Raji (cell line): ENCODE results near the gene ABCC2.

Experiments used
- POLR2A ChIP-seq: IDR thresholded peaks from 2 replicates; pipeline ENCODE4 v1.6.1; 2011; ENCODE audit warnings: low read depth, low read length, control low read depth; ENCODE audit not compliant: insufficient read depth

The ABCC2 gene

GRCh38 chr10:99832439-99832838 is 50.0 kb downstream of the ABCC2 start:
- TF ChIP-seq POLR2A, result no peak

DNA sequence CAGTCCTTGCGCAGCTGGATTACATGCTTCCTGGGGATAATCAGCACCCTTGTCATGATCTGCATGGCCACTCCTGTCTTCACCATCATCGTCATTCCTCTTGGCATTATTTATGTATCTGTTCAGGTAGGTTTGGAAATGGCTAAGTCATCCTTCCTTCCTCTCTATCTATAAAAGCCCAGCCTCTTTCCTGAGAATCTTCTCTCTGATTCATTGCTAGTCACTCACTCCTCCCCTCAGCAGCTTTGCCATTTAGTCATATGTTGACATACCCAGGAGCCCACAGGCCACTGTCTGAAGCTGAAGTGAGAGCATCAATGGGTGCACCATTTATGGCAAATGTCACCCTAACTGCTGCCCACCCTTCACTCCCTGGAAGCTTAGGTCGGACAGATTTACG is 52.0 kb downstream of the ABCC2 start:
- TF ChIP-seq POLR2A, result no peak

DNA sequence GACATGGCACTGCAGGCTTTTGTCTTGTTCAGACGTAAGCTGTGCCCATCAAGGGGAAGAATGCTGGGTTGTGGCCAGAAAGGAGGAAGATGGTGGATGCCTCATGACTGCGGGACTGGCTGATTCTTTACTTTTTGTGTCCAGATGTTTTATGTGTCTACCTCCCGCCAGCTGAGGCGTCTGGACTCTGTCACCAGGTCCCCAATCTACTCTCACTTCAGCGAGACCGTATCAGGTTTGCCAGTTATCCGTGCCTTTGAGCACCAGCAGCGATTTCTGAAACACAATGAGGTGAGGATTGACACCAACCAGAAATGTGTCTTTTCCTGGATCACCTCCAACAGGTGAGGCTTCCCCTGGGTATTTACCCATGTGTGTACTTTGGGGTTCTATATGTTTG is 53.5 kb downstream of the ABCC2 start:
- TF ChIP-seq POLR2A, result no peak

- TF ChIP-seq POLR2A, result no peak
Measured at GRCh38 chr10:99836711-99837110, 54.3 kb downstream of the ABCC2 start.

DNA sequence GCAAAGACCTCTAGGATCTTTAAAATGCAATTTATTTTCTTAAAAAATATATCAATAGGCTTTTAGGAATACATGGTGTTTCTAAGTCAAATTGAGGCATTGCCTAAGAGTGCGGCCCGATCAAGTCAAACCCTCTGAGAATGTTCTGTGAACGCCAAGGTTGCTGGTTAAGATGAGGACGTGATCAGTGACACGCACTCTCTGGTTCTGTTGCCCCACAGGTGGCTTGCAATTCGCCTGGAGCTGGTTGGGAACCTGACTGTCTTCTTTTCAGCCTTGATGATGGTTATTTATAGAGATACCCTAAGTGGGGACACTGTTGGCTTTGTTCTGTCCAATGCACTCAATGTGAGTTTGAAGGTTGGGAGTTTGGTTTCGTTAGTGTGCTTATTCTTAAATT is 59.3 kb downstream of the ABCC2 start:
- no peak for TF ChIP-seq POLR2A

GRCh38 chr10:99843310-99843709 is 60.9 kb downstream of the ABCC2 start:
- TF ChIP-seq POLR2A, result no peak

GRCh38 chr10:99844433-99844955 is 62.1 kb downstream of the ABCC2 start:
- no peak for TF ChIP-seq POLR2A

DNA sequence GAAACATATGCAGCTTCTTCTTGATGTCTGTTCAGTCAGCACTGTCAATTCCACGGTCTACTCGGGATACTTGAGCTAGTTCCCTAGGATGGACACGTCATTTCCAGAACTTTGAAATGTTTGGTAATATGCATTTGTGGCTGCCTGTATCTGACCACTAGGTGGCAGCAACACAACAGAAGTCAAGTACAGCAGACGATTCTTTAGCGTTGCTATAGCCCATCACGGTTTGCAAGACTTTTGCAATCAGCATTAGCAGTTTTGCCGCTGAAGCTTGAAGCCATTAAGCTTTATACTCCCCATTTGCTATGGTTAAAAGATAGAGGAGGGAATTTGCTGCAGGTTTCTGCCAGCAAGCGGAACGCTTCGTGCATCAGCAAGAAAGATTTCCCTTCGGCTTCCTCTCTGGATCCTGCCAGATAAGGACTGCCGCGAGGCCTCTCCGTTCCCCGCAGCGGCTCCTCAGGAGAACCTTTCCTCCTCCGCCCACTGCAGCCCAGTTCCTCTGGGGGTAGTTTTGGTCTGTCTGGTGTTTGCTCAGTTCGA is 63.5 kb downstream of the ABCC2 start:
- no peak for TF ChIP-seq POLR2A

- TF ChIP-seq POLR2A, result no peak
Measured at GRCh38 chr10:99849057-99849456, 66.6 kb downstream of the ABCC2 start.

DNA sequence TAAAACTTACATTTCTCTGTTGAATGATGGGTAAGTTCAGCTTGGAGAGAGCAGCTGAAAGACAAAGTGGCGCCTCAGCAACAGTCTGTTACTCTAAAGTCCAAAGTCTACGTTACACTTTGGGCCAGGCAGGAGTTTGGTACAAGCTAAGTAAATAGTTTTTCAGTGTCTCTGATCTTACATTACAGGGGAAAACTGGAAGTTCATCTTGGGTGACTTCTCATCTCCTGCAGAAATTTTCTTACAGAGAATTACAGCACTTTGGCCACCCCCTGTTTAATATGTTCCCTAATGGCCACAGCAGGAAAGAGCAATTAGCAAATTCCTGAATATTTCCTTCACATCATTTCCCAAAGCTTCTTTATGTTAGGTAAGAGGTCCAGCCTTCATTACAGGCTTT is 67.1 kb downstream of the ABCC2 start:
- no peak for TF ChIP-seq POLR2A

DNA sequence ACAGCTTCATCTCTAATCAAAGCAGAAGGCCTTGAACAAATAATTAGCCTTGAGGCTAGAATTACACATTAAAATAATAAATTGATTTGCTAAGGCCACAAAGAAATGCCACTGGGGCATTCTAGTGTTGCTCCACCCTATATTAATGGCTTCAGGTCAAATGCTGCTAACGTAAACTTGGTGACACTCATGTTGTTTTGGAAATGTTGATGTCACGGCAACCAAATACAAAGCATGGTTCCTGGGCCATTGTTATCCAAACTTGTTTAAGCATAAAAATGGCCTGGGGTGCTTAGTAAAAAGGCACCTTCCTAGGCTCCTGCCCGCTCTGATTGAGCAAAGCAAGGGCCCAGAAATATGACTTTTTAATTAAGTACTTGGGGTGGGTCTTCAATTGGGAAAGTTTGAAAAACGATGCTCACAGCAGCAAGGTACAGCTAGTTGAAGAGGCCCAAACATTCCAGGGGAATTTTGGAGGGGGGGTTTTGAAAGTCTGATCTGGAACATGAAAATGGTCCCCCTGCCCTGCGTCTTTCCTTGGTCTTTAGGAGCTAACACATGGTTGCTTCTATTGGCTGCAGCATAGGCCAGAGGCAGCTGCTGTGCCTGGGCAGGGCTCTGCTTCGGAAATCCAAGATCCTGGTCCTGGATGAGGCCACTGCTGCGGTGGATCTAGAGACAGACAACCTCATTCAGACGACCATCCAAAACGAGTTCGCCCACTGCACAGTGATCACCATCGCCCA is 67.8 kb downstream of the ABCC2 start:
- TF ChIP-seq POLR2A, result no peak

DNA sequence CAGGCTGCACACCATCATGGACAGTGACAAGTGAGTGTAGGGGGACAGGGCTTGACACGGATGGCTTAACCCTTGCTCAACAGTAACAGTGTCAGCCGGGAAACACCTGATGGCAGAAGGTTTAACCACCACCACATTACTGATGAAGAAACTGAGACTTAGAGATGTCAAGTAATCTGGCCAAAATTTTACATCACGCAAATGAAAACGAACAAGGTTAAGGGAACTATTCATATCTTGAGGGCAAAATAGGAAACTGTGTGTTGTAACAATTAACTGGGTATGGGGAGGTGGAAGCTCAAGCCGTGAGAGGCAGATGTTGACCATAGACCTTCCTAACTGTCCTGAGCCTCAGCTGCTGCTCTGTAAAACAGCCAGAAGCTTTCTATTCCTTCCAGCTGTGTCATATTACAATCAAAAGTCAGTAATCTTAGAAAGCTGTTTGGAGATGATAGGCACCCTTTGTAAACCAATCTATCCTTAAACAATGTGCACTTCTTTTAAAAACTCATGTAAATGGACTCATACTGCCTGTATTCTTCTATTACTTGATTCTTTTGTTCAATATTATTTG is 68.4 kb downstream of the ABCC2 start:
- TF ChIP-seq POLR2A, result no peak

GRCh38 chr10:99851825-99852224 is 69.4 kb downstream of the ABCC2 start:
- TF ChIP-seq POLR2A, result no peak

DNA sequence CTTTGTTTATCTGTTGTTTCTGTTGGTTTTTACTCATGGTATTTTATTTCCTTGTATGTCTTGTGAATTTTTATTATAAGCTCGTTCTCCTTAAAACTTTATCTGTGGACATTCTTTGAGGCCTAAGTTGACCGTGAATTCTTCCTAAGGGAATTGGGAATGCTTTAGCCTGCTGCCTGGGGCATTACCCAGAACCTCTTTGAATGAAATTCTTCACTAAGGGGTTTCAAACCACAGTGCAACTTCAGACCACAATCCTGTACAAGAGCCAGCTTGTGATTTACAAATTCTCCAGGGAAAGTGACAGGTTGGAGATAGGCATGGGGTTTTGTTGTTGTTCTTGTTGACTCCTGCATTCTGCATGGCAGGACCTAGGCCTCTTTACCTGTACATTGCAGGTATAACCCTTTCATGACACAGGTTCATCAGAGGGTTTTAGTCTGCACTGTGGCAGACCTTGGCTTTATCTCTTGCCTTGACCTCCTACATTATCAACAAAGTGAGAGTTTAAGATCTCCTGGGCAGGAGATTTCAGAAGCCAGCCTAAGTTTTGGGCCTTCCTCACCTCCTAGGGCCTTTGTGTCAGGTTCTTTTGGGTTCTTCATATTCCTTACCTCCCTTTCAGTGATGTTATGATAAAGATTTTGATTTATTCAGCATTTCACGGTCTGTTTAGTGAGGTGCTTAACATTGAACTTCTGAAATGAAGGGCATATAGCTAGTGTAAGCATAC is 70.2 kb downstream of the ABCC2 start:
- TF ChIP-seq POLR2A, result no peak

- no peak for TF ChIP-seq POLR2A
Measured at GRCh38 chr10:99853655-99854054, 71.2 kb downstream of the ABCC2 start.

DNA sequence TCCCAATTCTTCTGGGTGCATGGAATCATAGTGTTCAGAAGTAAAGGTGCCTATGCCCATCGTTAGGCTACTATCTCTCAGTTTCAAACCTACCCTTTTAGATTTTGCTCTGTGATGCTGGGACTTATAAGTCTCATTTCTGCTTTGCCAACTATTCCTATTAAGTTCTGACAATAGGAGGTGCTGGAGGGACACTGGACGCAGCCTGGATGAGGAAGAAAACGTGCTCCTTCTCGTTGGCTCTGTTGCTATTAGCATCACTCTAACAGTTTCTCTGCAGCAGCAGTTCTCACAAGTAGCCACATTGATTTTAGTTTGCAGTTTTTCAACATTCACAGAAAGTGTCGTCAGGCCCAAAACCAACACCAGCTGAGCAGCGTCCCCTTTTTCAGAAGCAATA is 72.4 kb downstream of the ABCC2 start:
- no peak for TF ChIP-seq POLR2A
